ENCODE results near the gene CDAN1.
A peak's percentile ranks its signal among the peaks of the same experiment; 100 is the strongest.
"Not testable (repeated sequence)": the region's sequence is repeated elsewhere in the genome, so short reads cannot be mapped to it uniquely, and the experiment has no call there.

Gene CDAN1

GRCh38 chr15:42736793-42737528 is at the start of gene CDAN1:
TSS of gene CDAN1 (minus strand) at chr15:42737128. CDS start at chr15:42737102, 26 bp downstream.
- peak; percentile 79 to 98 (median 88) for DNase-seq
- intact Hi-C loops (cut with DNase I) = loop anchor here (2.0 kb wide), 1 partner anchor 184 kb away; the partner anchor contains the start of gene TTBK2

GRCh38 chr15:42785569-42785968 is 48.6 kb upstream of the CDAN1 start:
- no peak for DNase-seq
- intact Hi-C loops (cut with DNase I) = no loop called here

DNA sequence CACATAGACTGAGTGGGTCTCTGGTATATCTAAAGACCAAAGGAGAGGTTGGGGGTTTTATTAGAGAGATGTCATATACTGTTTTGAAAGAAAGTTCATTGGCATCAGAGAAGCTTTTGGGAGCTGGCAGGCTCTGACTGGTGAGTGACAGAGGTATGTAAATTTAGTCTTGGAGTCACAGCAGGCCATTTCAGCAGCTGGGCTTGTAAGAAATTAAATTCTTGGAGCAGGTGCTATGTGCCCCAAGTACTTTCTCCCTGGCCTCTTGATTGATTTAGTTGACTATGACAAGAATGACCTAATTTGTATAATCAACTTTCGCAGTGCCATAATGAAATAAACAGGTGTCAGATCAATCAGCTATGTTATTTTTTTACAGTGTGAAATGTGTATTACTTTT is 47.8 kb upstream of the CDAN1 start:
- intact Hi-C loops (cut with DNase I) = no loop called here
- DNase-seq = no peak

DNA sequence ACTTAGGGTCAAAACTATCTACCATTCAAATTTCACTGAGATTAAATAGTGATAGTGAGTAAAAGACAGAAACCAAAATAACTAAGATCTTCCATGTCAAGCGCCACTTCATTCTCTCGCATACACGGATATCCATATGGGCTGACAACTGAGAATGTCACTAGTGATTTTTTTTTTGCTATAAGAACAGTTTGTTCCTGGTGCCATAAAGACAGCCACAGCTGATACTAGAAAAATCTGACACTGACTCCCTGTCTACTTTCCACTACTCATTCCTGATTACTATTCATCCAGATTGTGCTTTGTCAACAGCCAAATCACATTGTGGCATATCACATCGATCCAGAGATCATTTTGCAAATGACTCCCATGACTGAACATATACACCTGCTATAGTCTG is 45.8 kb upstream of the CDAN1 start:
- intact Hi-C loops (cut with DNase I) = no loop called here
- DNase-seq = no peak

GRCh38 chr15:42775416-42775815 is 38.5 kb upstream of the CDAN1 start:
- intact Hi-C loops (cut with DNase I) = no loop called here
- DNase-seq = no peak

GRCh38 chr15:42772901-42773300 is 36.0 kb upstream of the CDAN1 start:
- DNase-seq = no peak
- intact Hi-C loops (cut with DNase I) = no loop called here

DNA sequence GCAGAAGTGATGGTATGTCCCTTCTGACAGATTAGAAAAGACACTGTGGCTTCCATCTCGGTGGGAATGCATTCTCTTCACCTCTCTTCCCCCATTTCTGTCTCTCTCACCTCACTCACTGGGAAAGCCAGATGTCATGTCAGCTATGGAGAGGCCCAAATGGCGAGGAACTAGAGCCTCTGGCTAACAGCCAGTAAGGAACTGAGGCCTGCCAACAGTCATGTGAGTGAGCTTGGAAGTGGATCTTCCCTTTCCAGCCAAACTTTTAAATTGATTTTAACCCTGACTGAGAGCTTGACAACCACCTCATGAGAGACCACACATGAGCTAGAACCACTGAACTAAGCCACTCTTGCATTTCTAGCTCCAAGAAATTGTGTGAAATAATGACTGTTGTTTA is 35.2 kb upstream of the CDAN1 start:
- intact Hi-C loops (cut with DNase I) = no loop called here
- no peak for DNase-seq

- intact Hi-C loops (cut with DNase I); DNase-seq: not testable (repeated sequence)
Observed at GRCh38 chr15:42766109-42766508, 29.2 kb upstream of the CDAN1 start.

GRCh38 chr15:42764154-42764731 is 27.3 kb upstream of the CDAN1 start:
- DNase-seq = peak in 8 of 10 donors; percentile 45 to 91 (median 60)
- intact Hi-C loops (cut with DNase I) = not testable (repeated sequence)

DNA sequence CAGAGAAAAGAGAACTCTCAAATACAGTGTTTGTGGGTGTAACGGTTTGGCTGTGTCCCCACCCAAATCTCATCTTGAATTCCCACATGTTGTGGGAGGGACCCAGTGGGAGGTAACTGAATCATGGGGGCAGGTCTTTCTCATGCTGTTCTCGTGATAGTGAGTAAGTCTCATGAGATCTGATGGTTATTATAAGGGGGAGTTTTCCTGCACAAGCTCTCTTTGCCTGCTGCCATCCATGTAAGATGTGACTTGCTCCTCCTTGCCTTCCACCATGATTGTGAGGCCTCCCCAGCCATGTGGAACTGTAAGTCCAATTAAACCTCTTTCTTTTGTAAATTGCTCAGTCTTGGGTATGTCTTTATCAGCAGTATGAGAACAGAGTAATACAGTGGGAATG is 24.9 kb upstream of the CDAN1 start:
- DNase-seq; intact Hi-C loops (cut with DNase I): not testable (repeated sequence)

DNA sequence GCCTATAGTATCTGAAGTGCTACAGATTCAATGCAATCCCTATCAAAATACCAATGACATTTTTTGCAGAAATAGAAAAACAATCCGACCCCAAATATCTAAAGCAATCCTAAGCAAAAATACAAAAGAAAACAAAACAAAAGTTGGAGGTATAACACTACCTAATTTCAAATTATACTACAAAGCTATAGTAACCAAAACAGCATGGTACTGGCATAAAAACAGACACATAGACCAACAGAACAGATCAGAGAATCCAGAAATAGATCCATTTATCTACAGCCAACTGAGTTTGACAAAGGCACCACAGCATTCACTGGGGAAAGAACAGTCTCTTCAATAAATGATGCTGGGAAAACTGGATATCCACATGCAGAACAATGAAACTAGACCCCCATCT is 23.8 kb upstream of the CDAN1 start:
- intact Hi-C loops (cut with DNase I) = no loop called here

GRCh38 chr15:42759093-42759492 is 22.2 kb upstream of the CDAN1 start:
- no peak for DNase-seq

More for the DNA sequence above, 23.8 kb upstream of the CDAN1 start:
- no peak for DNase-seq

DNA sequence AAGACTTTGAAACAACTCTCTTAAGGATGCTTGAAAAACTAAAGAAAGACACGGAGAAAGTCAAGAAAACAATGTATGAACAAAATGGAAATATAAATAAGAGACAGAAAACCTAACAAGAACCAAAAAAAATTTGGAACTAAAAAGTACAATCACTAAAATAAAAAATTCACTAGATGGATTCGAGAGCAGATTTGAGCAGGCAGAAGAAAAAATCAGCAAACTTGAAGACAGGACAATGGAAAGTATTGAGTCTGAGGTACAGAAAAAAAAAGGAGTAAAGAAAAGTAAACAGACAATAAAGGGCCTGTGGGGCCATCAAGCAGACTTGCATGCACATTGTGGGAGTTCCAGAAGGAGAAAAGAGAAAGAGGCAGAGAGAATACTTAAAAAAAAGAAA is 13.4 kb upstream of the CDAN1 start:
- intact Hi-C loops (cut with DNase I) = no loop called here
- no peak for DNase-seq

More at GRCh38 chr15:42759093-42759492, 22.2 kb upstream of the CDAN1 start:
- intact Hi-C loops (cut with DNase I) = no loop called here

- no peak for DNase-seq
- intact Hi-C loops (cut with DNase I) = no loop called here
Observed at GRCh38 chr15:42749266-42749665, 12.3 kb upstream of the CDAN1 start.

DNA sequence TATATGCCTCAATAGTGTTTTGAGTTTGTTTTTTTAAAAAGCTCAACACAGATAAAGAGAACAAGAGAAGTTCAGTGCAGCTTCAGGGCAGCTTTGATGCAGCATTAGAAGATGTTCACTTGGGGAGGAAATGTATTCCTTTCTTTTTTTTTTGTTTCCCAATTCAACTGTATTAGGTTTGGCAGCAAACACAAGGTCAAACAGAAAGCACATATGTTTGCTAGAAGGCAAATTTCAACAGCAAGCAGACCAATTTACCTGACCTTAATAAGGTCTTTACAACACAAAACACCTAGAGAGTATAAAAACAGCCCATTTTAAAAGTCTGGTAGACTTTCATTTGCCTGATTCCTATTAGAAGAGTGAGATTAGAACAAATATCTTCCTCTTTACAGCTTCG is 7.3 kb upstream of the CDAN1 start:
- DNase-seq = no peak

GRCh38 chr15:42742149-42742548 is 5.2 kb upstream of the CDAN1 start:
- intact Hi-C loops (cut with DNase I) = no loop called here
- no peak for DNase-seq

More for the DNA sequence above, 7.3 kb upstream of the CDAN1 start:
- intact Hi-C loops (cut with DNase I) = no loop called here

DNA sequence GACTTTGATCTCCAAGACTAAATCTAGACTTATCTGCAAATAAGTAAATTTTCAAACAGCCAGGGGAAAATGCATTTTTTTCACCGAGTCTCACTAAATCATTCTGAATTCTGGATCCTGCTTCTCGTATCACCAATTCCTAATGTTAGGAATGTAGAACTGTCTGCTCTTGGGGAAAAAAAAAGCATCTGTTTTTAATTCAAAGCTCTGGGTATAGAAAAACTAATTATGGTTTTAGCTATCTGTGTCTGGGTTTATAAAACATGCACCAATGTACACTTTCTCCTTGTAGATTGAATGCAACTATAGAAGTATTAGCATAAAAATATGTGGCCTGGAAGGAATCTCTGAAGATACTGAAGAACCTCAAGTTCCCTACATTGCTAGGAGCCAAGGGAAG is 4.8 kb upstream of the CDAN1 start:
- DNase-seq = no peak
- intact Hi-C loops (cut with DNase I) = no loop called here

DNA sequence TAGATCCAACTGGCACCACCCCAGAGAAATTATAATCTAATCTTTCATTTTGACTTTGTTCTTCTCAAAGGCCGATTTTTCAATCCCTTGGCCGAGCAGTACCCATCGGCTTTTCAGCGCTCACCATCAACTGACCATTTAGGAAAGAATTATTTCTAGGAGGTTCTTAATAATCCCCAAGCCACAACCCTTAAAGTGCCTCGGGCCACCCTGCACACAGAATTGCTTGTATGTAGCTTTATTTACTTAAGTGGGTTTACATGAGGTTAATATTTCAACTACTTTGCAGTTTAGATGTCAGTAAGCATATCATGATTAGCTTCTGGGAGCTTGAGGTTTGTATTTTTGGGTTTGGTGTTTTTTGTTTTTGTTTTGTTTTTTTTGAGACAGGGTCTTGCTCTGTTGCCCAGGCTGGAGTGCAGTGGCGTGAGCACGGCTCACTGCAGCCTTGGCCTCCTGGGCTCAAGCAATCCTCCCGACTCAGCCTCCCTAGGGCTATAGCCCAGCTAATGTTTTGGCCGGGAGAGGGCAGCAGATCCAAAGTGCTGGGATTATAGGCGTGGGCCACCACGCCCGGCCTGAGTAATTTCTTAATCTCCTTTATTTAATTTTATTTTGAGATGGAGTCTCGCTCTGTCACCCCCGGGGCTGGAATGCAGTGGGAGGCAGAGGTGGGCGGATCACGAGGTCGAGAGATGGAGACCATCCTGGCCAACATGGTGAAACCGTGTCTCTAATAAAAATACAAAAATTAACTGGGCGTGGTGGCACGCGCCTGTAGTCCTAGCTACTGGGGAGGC is 801 bp upstream of the CDAN1 start:
- DNase-seq = no peak
- intact Hi-C loops (cut with DNase I) = loop anchor here (2.0 kb wide), 1 partner anchor 183 kb away; the partner anchor contains the start of gene TTBK2

DNA sequence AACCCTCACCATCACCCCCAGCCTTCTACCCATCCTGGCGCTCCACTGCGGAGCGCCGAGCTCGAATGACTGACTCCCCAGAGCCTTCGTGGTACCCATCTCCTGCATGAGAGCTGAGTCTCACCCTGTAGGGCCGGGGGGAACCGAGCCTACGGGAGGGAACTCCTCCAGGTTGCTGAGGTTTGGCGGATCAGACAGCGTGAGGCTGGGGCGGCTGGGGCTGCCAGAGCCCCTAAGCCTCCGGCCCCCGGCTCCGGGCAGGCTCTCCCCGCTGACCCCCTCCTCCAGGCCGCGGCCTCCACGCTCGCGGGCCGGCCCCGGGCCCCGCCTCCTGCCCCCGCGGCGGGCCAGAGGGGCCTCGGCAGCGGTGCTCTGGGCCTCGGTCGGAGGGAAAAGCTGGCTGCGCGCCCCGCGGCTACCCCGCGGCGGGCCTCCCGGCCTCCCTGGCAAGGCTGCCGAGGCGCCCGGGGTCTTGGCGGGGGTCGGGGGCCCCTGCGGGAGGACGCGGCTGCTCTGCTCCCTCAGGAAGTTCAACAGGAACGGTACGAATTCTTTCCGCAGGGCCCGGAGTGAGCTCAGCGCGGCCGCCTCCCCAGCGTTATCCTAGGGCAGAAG is 643 bp downstream of the CDAN1 start:
- DNase-seq = peak in 1 of 10 donors; percentile 78
- intact Hi-C loops (cut with DNase I) = loop anchor here (2.0 kb wide), 1 partner anchor 185 kb away; the partner anchor contains the start of gene TTBK2

GRCh38 chr15:42735382-42736165 is 1.4 kb downstream of the CDAN1 start:
- no peak for DNase-seq
- intact Hi-C loops (cut with DNase I) = loop anchor here (2.0 kb wide), 1 partner anchor 185 kb away; the partner anchor contains the start of gene TTBK2
